ENCODE measurements around the gene GRAMD2B.

- no peak for TF ChIP-seq CTCF (IDR thresholded peaks at IDR 0.05 in 2 of 3, conservative IDR thresholded peaks at IDR 0.05 in 1 of 3; ENCODE audit: borderline replicate concordance in 1 of 3, insufficient read depth in 1 of 3, low read depth in 2 of 3, low read length in 2 of 3)
- no peak for TF ChIP-seq ZFX (IDR thresholded peaks at IDR 0.05)
- TF ChIP-seq SP1 (IDR thresholded peaks at IDR 0.05; ENCODE audit: low read depth), result no peak
- TF ChIP-seq POLR2AphosphoS5 (IDR thresholded peaks at IDR 0.05; ENCODE audit: low read depth, low read length), result no peak
- TF ChIP-seq EZH2 (IDR thresholded peaks at IDR 0.05), result no peak
- no peak for TF ChIP-seq EZH2phosphoT487 (IDR thresholded peaks at IDR 0.05; ENCODE audit: borderline replicate concordance)
- TF ChIP-seq CEBPB (IDR thresholded peaks at IDR 0.05; ENCODE audit: low read depth), result no peak
- TF ChIP-seq ZBTB33 (IDR thresholded peaks at IDR 0.05; ENCODE audit: extremely low read depth, insufficient replicate concordance, low read length), result no peak
- TF ChIP-seq POLR2A (IDR thresholded peaks at IDR 0.05; ENCODE audit: borderline replicate concordance, extremely low read depth, insufficient read depth, insufficient read length), result no peak
- TF ChIP-seq TCF7L2 (IDR thresholded peaks at IDR 0.05; ENCODE audit: borderline replicate concordance, extremely low read depth, insufficient read depth, insufficient read length), result no peak
- no peak for TF ChIP-seq ZNF274 (IDR thresholded peaks at IDR 0.05; ENCODE audit: low read depth, low read length)
These were observed 120.5 kb downstream of the GRAMD2B start for GRCh38 chr5:126543660-126544059.
